Suprapubic skin (tissue), 4 donors: ENCODE results near the gene LCNL1.

Source experiments
- CTCF ChIP-seq, 2 donors: fragments of 200-600 bp in 1 of 2; fragments of 450-650 bp in 1 of 2; sonication (generic) in 1 of 2; IDR thresholded peaks; one replicate each; pipeline ENCODE4 v1.5.1; 2016 to 2019; ENCODE audit warnings: antibody characterized with exemption in 2 of 2, mild to moderate bottlenecking in 1 of 2, moderate library complexity in 1 of 2
- EP300 ChIP-seq: sonication (generic); formaldehyde crosslinking; IDR thresholded peaks from one replicate; pipeline ENCODE4 v1.6.1; 2017; ENCODE audit warnings: antibody characterized with exemption
- POLR2A ChIP-seq, 2 donors: fragments of 450-650 bp; IDR thresholded peaks; one replicate each; pipeline ENCODE4 v1.6.1; 2017; ENCODE audit warnings: antibody characterized with exemption in 2 of 2, mild to moderate bottlenecking in 2 of 2, moderate library complexity in 2 of 2
- POLR2AphosphoS5 ChIP-seq, 3 donors: sonication (generic); formaldehyde crosslinking; IDR thresholded peaks; one replicate each; pipeline ENCODE4 v1.6.1; 2017; ENCODE audit warnings: antibody characterized with exemption in 3 of 3

- no peak for TF ChIP-seq CTCF (IDR thresholded peaks at IDR 0.05)
- no peak for TF ChIP-seq POLR2A (IDR thresholded peaks at IDR 0.05)
- TF ChIP-seq POLR2AphosphoS5 (IDR thresholded peaks at IDR 0.05): no peak
- no peak for TF ChIP-seq EP300
These were observed 42.7 kb downstream of the LCNL1 start for GRCh38 chr9:137025517-137025966.
